Measurements from ENCODE around the gene ZNF586.
"Not testable (repeated sequence)": the region's sequence is repeated elsewhere in the genome, so short reads cannot be mapped to it uniquely, and the experiment has no call there.

ZNF586 gene

DNA sequence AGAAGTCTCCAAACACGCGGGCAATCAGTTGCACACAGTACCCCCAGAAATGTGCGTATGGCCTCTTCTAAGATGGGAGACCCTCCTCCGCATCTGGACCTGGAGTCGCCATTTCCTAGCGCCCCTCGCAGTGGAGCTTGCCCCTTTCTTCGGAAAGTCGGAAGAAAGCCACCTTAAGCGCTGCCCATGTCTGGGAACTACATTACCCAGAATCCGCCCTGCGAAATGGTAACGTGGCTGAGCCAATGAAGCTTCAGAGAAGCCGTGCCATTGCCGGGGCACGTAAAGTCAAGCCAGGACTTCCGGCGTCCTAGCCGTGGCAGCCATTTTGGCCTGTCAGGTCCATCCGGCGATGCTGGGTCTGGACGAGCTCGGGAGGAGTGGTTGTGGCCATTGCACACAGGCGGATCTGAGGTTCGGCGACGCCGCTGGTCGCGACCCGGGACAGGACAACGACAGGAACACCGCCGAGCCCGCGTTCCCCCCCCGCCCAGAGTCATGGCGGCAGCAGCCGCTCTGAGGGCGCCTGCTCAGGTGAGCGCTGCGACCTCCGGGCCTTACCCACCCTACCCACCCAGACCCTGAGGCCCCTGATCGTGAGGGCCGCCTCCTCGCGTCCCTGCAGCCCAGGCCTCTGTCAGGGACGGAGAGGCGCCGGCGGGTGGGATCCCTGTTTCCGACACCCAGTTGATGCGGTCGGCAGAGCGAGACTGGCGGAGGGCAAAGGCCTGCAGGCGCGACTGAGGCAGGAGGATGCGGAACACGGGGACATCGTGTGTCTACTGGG lies at the start of gene ZNF586:
Gene ZNF586 (plus strand): TSS at position 332 of the 787 bp plus-strand sequence. CDS start 167 bp downstream, at position 499.
- no peak for DNase-seq

DNA sequence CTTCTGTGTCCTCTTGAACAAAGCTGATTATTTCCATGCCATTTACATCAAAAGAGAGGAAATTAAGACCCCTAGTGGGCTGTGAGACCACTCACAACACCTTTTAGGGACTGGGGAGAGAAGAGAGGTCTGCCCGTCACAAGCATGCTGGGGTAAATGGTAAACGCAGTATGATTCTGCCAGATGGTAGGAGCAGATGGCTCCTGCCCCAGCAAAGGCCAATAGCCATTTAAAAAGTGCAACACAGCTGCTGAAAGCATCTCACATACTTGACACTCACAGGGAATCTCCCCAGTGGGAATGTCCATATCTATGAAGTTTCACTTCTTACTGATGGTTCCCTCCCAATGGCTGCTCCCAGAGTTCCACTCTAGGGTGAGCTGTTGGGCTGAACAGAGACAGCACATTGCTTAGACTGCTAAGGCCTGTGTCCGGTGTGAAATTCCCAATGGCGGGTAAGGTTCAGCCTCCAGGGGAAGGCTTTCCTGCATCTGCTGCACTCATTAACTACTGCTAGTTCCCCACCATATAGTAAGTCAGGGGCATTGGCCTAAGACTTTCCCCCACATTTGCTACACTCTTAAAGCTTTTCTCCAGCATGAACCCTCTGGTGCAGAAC lies 49.5 kb upstream of the ZNF586 start:
- DNase-seq, result no peak

GRCh38 chr19:57720878-57721277 lies 48.6 kb upstream of the ZNF586 start:
- no peak for DNase-seq

GRCh38 chr19:57738320-57738719 lies 31.2 kb upstream of the ZNF586 start:
- not testable (repeated sequence) for DNase-seq

DNA sequence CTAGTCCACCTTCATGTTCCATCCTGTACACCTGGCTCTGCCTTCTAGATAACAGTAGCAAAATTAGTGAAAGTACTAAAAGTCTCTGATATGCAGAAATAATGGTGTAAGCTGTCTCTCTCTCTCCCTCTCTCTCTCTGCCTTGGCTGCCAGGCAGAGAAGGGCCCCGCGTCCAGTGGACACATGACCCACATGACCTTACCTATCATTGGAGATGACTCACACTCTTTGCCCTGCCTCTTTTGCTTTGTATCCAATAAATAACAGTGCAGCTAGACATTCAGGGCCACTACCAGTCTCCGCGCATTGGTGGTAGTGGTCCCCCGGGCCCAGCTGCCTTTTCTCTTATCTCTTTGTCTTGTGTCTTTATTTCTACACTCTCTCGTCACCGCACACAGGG lies 30.7 kb upstream of the ZNF586 start:
- DNase-seq, result not testable (repeated sequence)

GRCh38 chr19:57746580-57747471 lies 22.6 kb upstream of the ZNF586 start, which contains the start of gene ZNF776:
ZNF776 (plus strand) TSS chr19:57746815; CDS start chr19:57747059, 244 bp downstream.
- DNase-seq, result peak; percentile 95

DNA sequence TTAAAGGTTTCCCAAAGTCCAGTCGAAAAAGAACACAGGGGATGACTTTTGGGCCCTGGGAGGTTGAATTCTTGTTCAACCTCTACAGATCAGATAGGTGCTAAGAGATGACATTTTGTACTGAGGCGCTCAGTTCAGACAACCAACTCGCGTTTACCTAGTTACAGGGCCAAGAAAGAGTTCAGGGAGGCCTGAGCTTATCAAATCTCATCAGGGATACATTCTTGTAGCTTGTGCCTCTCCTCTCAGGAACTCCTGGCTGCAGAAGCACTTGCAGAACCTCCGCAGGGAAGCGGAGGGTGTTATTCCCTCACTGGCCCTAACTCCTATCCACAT lies 22.0 kb upstream of the ZNF586 start:
- DNase-seq, result no peak

DNA sequence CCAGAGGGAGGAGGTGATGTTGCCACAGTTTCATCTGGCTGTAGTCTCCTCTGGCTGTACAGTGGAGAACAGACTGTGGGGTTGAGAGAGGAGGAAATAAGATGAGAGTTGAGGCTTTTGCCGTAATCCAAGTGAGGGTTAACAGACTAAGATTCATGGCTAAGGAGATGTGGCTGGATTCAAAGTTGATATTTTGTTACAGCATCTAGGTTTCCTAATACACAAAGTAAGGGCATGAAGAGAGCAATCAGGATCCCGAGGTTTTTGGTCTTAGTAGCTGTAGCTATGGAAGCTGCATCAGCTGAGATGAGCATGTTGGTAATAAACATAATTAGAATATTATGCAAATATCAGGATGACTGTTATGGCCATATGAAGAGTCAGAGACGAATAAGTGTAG lies 21.4 kb upstream of the ZNF586 start:
- no peak for DNase-seq

GRCh38 chr19:57754091-57754673 lies 15.3 kb upstream of the ZNF586 start:
- DNase-seq, result no peak

DNA sequence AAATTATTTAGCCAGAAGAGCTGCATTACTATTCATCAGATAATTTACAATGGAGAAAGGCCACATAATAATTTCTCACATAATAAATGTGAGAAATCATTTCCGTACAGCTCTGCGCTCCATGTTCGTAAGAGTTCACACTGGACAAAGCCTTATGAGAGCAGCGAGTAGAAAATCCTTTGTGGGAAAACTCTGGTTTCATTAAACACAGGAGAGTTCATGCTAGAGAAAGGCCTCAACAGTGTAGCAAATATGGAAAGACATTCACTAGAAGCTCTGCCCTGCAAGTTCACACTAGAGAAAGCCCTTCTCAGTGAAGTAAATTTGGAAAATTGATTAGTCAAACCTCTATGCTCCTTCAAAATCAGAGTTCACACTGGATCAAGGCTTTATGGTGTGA lies 14.4 kb upstream of the ZNF586 start:
- no peak for DNase-seq

DNA sequence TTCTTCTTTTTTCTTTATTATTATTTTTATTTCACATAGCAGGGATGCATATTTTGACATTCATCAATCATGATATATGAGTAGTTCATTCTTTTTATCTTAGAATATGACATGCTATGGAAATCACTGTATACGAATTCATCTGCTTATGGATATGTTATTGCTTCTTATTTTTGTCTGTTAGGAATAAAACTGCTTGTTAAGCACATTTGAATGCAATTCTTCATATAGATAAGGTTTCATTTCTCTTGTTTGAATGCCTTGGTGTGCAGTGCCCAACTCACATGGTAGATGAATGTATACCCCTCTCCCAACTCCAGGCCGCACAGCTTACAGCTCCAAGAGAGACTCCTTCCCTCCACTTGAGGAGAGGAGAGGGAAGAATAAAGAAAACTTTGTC lies 11.5 kb upstream of the ZNF586 start:
- no peak for DNase-seq

DNA sequence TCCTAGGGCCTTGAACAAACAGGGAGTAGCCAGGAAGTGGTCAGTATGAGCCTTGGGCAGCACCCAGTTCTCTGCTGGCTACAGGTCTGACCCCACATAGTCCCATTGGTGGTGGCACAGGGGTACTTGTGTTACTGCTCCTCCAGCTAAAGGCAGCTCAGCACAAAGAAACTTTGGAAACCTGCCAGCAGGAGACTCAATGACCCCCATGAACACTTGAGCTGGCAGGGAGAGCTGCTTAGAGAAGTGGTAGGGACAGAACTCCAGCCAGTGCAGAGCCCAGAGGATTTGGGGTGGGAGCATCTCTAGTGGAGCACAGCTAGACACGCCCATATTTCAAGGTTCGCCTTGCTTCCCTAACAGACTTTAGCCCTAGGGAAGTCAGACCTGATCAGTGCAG lies 10.4 kb upstream of the ZNF586 start:
- DNase-seq, result no peak

GRCh38 chr19:57771417-57771816 lies 1.9 kb downstream of the ZNF586 start:
- no peak for DNase-seq

GRCh38 chr19:57773488-57773887 lies 4.0 kb downstream of the ZNF586 start:
- no peak for DNase-seq

DNA sequence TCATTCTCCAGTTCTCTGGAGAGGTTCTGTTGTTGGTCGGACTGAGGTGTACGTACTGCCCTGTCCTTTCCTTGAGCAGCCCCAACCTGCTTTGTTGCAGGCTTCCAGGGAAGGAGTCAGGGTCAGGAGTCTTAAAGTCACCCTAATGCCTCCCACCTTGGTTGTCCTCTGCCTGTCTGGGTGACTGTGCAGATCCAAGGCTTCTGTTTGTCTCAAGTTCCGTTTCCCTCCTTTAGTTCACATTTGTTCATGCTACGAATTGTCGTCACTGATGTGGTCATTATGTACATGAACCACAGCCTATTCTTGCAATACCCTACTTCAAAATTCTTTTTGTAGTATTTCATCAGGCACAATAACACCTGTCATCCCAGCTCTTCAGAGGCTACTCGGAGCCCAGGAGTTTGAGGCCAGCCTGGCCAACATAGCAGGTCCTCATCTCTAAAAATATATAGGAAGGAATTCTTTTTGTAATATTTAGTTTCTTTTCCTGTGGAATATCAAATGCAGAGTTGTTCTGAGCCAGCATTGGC lies 7.4 kb downstream of the ZNF586 start:
- no peak for DNase-seq

DNA sequence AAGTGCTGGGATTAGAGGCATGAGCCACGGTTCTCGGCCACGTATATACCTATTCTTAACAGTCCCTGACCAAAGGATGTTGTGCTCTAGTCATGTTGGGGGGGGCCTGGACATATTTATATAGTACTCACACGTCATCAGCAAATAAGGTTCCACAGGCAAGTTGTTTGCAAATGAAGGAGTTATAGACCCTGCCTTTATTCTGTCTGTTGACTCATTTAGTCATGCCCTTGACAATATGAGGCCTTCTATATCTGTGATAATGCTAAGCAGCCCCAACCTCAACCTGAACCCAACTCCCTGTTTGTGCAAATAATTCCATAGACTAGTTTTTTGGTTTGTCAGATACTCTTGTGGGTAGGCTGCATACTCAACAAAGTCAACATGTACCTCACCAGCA lies 8.9 kb downstream of the ZNF586 start:
- DNase-seq, result no peak

- DNase-seq, result no peak
These were observed 9.9 kb downstream of the ZNF586 start for GRCh38 chr19:57779220-57779845.

DNA sequence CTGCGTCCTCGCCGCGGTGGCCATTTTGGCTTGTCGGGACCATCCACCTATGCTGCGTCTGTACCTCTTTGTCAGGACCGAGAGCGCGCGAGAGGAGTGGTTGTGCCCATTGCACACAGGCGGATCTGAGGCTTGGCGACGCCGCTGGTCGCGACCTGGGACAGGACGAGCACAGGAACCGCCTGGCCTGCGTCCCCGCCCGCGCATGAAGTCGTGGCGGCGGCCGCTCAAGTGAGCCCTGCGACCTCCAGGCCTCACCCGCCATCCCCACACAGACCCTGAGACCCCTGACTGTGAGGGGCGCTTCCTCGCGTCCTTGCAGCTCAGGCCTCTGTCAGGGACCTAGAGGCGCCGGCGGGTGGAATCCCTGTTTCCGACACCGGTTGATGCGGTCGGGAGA lies 16.8 kb downstream of the ZNF586 start:
- no peak for DNase-seq

- DNase-seq, result no peak
These were observed 17.4 kb downstream of the ZNF586 start for GRCh38 chr19:57786906-57787305.

DNA sequence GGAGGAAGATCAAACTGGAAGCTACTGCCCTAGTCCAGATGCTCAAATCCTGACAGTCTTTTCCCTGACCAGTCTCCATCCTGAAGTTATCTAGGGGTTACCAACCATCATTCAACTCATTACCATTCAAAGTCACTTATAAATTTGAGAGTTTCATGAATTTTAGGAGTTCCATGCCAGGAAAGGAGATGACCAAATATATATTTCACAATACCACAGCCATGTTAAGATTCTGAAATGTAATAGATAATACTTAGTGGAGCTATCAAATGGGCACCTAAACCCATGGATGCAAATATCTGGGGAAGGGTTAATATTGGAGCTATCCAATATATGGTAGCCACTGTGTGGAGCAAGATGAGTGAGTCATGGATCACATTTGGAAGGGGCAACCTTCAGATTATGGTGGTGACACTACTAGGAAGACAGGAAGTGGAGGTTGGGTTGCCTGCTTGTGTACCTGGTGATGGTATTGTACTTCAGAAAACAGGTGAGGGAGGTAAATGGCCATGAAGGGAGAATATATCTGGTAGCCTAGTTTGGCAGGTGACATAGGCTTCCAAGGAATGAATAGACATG lies 18.7 kb downstream of the ZNF586 start:
- no peak for DNase-seq

GRCh38 chr19:57789288-57789687 lies 19.8 kb downstream of the ZNF586 start:
- no peak for DNase-seq

DNA sequence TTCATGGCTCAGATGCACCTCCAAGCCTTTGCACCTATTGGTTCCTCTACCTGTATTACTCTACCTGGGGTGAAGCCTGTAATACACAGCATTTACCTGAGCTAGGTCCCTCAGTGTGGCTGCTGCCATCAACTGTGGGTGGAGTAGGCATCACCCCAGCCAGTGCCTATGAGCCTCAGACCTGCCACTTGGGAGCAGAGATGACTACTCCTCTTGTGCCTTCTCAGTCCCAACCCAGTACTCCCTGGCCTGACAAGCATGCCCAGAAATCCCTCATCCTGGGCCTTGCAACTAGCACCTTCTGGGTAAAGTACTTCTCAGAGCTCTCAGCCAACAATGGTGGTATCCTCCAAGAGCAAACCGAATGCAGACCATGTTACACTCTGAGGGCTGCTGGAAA lies 27.1 kb downstream of the ZNF586 start:
- not testable (repeated sequence) for DNase-seq
